GM12872 (cell line): ENCODE results near the gene CAMTA1.

Source experiments
- TF ChIP-seq, protein P1 (sequence below): IDR thresholded peaks from 3 replicates; pipeline ENCODE4 v1.5.1; 2011; ENCODE audit warnings: low read depth, mild to moderate bottlenecking, low read length, moderate library complexity; ENCODE audit not compliant: insufficient read depth

Gene CAMTA1

GRCh38 chr1:7579831-7580804 lies 794.9 kb downstream of the CAMTA1 start:
- TF ChIP-seq, protein P1, sequence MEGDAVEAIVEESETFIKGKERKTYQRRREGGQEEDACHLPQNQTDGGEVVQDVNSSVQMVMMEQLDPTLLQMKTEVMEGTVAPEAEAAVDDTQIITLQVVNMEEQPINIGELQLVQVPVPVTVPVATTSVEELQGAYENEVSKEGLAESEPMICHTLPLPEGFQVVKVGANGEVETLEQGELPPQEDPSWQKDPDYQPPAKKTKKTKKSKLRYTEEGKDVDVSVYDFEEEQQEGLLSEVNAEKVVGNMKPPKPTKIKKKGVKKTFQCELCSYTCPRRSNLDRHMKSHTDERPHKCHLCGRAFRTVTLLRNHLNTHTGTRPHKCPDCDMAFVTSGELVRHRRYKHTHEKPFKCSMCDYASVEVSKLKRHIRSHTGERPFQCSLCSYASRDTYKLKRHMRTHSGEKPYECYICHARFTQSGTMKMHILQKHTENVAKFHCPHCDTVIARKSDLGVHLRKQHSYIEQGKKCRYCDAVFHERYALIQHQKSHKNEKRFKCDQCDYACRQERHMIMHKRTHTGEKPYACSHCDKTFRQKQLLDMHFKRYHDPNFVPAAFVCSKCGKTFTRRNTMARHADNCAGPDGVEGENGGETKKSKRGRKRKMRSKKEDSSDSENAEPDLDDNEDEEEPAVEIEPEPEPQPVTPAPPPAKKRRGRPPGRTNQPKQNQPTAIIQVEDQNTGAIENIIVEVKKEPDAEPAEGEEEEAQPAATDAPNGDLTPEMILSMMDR, result no peak

GRCh38 chr1:7580923-7581753 lies 795.9 kb downstream of the CAMTA1 start:
- TF ChIP-seq, protein P1, result no peak

DNA sequence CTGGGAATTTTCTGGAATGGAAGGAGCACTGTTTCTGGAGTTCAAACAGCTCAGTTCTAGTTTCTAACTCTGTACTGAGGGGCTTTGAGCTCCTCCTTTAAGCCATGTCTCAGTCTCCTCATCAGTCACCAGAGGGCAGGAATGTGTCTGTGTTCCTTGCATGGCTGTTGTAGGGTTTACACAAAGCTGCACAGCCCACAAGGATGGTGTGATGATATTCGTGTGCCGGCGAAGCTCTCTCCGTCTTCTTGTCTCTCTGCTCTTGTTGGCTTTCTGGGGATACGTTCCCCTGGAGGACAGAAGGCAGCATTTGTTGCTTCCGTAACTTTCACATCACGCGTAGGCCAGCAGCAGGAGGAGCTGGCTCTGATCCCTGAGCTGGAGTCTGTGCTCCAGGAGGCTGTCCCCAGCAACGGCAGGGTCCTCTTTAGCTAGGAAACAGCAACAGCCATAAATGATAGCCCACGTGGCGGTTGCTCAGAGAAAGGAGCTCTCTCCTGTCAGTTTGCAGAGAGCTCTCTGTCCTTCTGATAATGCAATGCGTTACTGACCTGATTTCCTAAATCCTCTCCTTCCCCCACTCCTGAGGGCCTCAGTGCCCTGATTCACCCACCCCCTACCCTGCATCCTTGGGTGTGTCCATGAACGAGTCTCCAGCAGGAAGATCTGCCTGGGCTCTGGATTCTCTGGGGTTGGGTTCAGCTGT lies 796.7 kb downstream of the CAMTA1 start:
- TF ChIP-seq, protein P1, result no peak

DNA sequence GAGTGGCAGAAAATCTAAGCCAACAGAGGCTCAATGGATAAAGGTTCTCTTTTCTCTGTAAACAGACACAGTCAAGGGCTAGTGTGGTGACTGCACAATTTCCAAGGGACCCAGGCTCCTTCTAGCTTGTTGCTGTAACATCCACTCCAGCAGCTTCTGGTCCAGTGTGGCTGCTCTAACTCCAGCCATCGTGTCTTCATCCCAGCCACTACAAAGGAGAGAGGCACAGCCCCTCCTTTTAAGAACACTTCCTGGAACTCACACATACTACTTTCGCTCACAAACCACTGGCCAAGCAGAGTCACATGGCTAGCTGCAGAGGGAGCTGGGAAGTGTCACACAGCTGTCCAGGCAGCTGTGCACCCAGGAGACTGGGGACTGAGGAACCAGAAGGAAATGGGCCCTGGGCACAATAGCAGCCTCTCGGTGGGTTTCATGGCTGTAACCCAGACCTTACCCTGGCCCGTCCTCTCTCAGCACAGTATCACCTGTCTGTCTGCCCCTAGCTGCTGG lies 797.3 kb downstream of the CAMTA1 start:
- TF ChIP-seq, protein P1, result no peak

- TF ChIP-seq, protein P1, result no peak
Observed at GRCh38 chr1:7583291-7584096, 798.2 kb downstream of the CAMTA1 start.

DNA sequence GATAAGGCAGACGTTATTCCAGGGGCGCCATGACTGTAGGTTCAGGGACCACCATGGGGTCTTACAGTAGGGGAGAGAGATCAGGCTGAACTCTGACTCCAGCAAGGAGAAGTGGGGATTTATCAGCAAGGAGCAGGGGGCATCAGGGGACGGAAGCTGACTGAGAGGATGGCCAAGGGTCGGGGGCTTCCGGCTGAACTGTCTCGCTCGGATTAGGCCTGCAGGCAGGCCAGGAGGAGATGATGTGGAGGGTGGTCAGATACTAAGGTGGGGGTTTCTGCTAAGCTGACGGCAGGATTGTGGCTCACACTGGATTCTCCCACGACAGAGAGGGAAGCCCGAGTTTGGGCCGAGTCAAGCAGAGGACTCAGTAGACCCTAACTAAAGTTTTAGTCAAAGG lies 798.9 kb downstream of the CAMTA1 start:
- TF ChIP-seq, protein P1, result no peak
